H1 (cell line): ENCODE results near the gene CTDP1. TPM values are rescaled to one million over a fixed set of nuclear protein-coding genes. Genes with fewer than 3 reads are reported as not detected.

Source experiments
- CTCF ChIA-PET: fragments of 300-600 bp; sonication (Branson Sonifier 250); formaldehyde crosslinking; loops from one replicate; lab custom pipeline; 2021; ENCODE audit not compliant: partially characterized antibody; lab: Charles Lee
- POLR2A ChIA-PET: fragments of 300-600 bp; sonication (Branson Sonifier 250); formaldehyde crosslinking; loops from one replicate; lab custom pipeline; 2021; ENCODE audit warnings: inconsistent platforms; ENCODE audit not compliant: partially characterized antibody; lab: Charles Lee
- DNase-seq, 2 experiments: peaks; one replicate each; pipeline versions ENCODE4 v3.0.0 to v3.0.0-alpha.2; 2010 to 2022; ENCODE audit warnings: low spot score in 2 of 2, low read depth in 1 of 2, mixed read lengths in 1 of 2
- FAIRE-seq: peaks from 2 replicates; lab custom pipeline; 2011; peaks lifted over from hg19 to GRCh38; lab: Jason Lieb, UNC
- H2AFZ ChIP-seq: 2 replicates; pipeline ENCODE4 v1.8.1; 2012; ENCODE audit warnings: low read length, inconsistent platforms
- H2AK5ac ChIP-seq: 2 replicates; pipeline ENCODE4 v1.6.1; 2013; ENCODE audit warnings: low read depth, low read length
- H2BK120ac ChIP-seq: replicated peaks from 2 replicates; pipeline ENCODE3; 2013; ENCODE audit warnings: low read depth, low read length, inconsistent platforms
- H2BK12ac ChIP-seq: 2 replicates; pipeline ENCODE4 v1.6.1; 2013; ENCODE audit warnings: low read depth, low read length
- H2BK15ac ChIP-seq: 2 replicates; pipeline ENCODE4 v1.6.1; 2013; ENCODE audit warnings: low read length
- H2BK20ac ChIP-seq: 2 replicates; pipeline ENCODE4 v1.6.1; 2013; ENCODE audit warnings: low read length
- H2BK5ac ChIP-seq: 2 replicates; pipeline ENCODE4 v1.6.1; 2013; ENCODE audit warnings: low read depth, low read length
- H3K14ac ChIP-seq: 2 replicates; pipeline ENCODE4 v1.6.1; 2013; ENCODE audit warnings: inconsistent platforms; ENCODE audit not compliant: insufficient read length
- H3K18ac ChIP-seq: 2 replicates; pipeline ENCODE4 v1.6.1; 2013; ENCODE audit warnings: low read length; ENCODE audit errors: extremely low read depth
- H3K23ac ChIP-seq: 2 replicates; pipeline ENCODE4 v1.6.1; 2013; ENCODE audit warnings: inconsistent platforms; ENCODE audit not compliant: insufficient read length
- H3K23me2 ChIP-seq: 2 replicates; pipeline ENCODE4 v1.6.1; 2013; ENCODE audit warnings: low read depth, low read length
- H3K27ac ChIP-seq: 2 replicates; pipeline ENCODE4 v1.6.1; 2011; ENCODE audit warnings: low read depth, low read length, inconsistent platforms
- H3K27me3 ChIP-seq, 4 experiments: replicated peaks in 1 of 4; 1 replicate in 1 of 4; 2 replicates in 3 of 4; pipeline versions ENCODE4 v1.6.1 to v1.8.1; 2011 to 2013; ENCODE audit warnings: low read length in 3 of 4, mild to moderate bottlenecking in 3 of 4, inconsistent platforms in 2 of 4, mixed read lengths in 2 of 4, moderate library complexity in 1 of 4; ENCODE audit not compliant: control insufficient read depth in 3 of 4, insufficient read depth in 3 of 4; ENCODE audit errors: extremely low read depth in 1 of 4
- H3K36me3 ChIP-seq, 4 experiments: 2 replicates each; pipeline versions ENCODE4 v1.6.1 to v1.8.1; 2011 to 2013; ENCODE audit warnings: mild to moderate bottlenecking in 4 of 4, low read length in 3 of 4, moderate library complexity in 2 of 4, control low read depth in 1 of 4, inconsistent platforms in 1 of 4; ENCODE audit not compliant: insufficient read depth in 4 of 4, control insufficient read depth in 2 of 4
- H3K4ac ChIP-seq: replicated peaks from 2 replicates; pipeline ENCODE3; 2013; ENCODE audit warnings: low read length, low read depth, mixed read lengths, inconsistent platforms; ENCODE audit not compliant: insufficient read length
- H3K4me1 ChIP-seq, 4 experiments: replicated peaks in 1 of 4; 1 replicate in 1 of 4; 2 replicates in 3 of 4; pipeline versions ENCODE4 v1.6.1 to v1.8.1; 2011 to 2013; ENCODE audit warnings: low read length in 3 of 4, inconsistent platforms in 2 of 4, mixed read lengths in 1 of 4; ENCODE audit not compliant: insufficient read depth in 4 of 4, control insufficient read depth in 3 of 4
- H3K4me2 ChIP-seq, 2 experiments: 2 replicates each; pipeline versions ENCODE4 v1.6.1 to v1.8.1; 2011 to 2013; ENCODE audit warnings: low read depth in 2 of 2, low read length in 2 of 2, control low read depth in 1 of 2, inconsistent platforms in 1 of 2, mild to moderate bottlenecking in 1 of 2; ENCODE audit not compliant: insufficient read depth in 1 of 2
- H3K4me3 ChIP-seq, 4 experiments: fragments of 200-600, 300-600 bp in 1 of 4; sonication (generic), shearing (Covaris generic), sonication (Bioruptor Twin) in 1 of 4; 2 replicates each; pipeline versions ENCODE4 v1.5.1 to v1.8.1; 2011 to 2016; ENCODE audit warnings: low read length in 4 of 4, low read depth in 3 of 4, control low read depth in 2 of 4, inconsistent platforms in 2 of 4, mild to moderate bottlenecking in 2 of 4, mixed read lengths in 1 of 4, moderate library complexity in 1 of 4; ENCODE audit not compliant: insufficient read depth in 2 of 4; ENCODE audit errors: extremely low read depth in 1 of 4
- H3K56ac ChIP-seq: replicated peaks from 2 replicates; pipeline ENCODE3; 2013; ENCODE audit warnings: low read depth, mild to moderate bottlenecking, mixed read lengths, low read length, inconsistent platforms; ENCODE audit not compliant: insufficient read length
- H3K79me1 ChIP-seq: 2 replicates; pipeline ENCODE4 v1.6.1; 2013; ENCODE audit warnings: low read depth, low read length, control low read depth
- H3K79me2 ChIP-seq, 2 experiments: 2 replicates each; pipeline versions ENCODE4 v1.6.1 to v1.8.1; 2012 to 2013; ENCODE audit warnings: low read length in 2 of 2, mild to moderate bottlenecking in 2 of 2, inconsistent platforms in 1 of 2; ENCODE audit not compliant: insufficient read depth in 2 of 2, control insufficient read depth in 1 of 2
- H3K9ac ChIP-seq, 4 experiments: replicated peaks in 1 of 4; 1 replicate in 1 of 4; 2 replicates in 3 of 4; pipeline versions ENCODE4 v1.6.1 to v1.8.1; 2011 to 2013; ENCODE audit warnings: low read depth in 3 of 4, low read length in 3 of 4, control low read depth in 2 of 4, mild to moderate bottlenecking in 2 of 4, moderate library complexity in 2 of 4, inconsistent platforms in 1 of 4; ENCODE audit errors: extremely low read depth in 1 of 4
- H3K9me3 ChIP-seq, 2 experiments: 2 replicates each; pipeline versions ENCODE4 v1.6.1 to v1.8.1; 2012 to 2013; ENCODE audit warnings: mild to moderate bottlenecking in 2 of 2, moderate library complexity in 2 of 2, control low read depth in 1 of 2, inconsistent platforms in 1 of 2, low read depth in 1 of 2, low read length in 1 of 2, mixed read lengths in 1 of 2; ENCODE audit not compliant: insufficient read depth in 2 of 2
- H4K20me1 ChIP-seq, 2 experiments: replicated peaks in 1 of 2; 2 replicates each; pipeline versions ENCODE3 to v1.8.1; 2011 to 2013; ENCODE audit warnings: inconsistent platforms in 2 of 2, low read length in 2 of 2, mild to moderate bottlenecking in 1 of 2; ENCODE audit not compliant: insufficient read depth in 2 of 2, control insufficient read depth in 1 of 2
- H4K5ac ChIP-seq: 2 replicates; pipeline ENCODE4 v1.6.1; 2013; ENCODE audit warnings: low read length, low read depth, mixed read lengths, inconsistent platforms; ENCODE audit not compliant: insufficient read length
- H4K8ac ChIP-seq: 2 replicates; pipeline ENCODE4 v1.8.0; 2013; ENCODE audit warnings: mild to moderate bottlenecking, moderate library complexity, low read length, inconsistent platforms; ENCODE audit not compliant: insufficient read depth; ENCODE audit errors: extremely low read depth
- H4K91ac ChIP-seq: replicated peaks from 2 replicates; pipeline ENCODE3; 2013; ENCODE audit warnings: low read length, mixed read lengths, inconsistent platforms; ENCODE audit not compliant: insufficient read length
- ASH2L ChIP-seq: fragments of 200-600, 300-600 bp; sonication (generic); IDR thresholded peaks from one replicate; pipeline ENCODE4 v1.7.1; 2017; ENCODE audit warnings: low read length
- CTBP2 ChIP-seq: IDR thresholded peaks from 2 replicates; pipeline ENCODE4 v1.7.0; 2011; ENCODE audit warnings: borderline replicate concordance, mild to moderate bottlenecking, moderate library complexity, mixed read lengths, low read length; ENCODE audit not compliant: insufficient read depth, insufficient read length
- EZH2 ChIP-seq: fragments of 200-600 bp; sonication (generic); IDR thresholded peaks from 2 replicates; pipeline ENCODE4 v1.7.1; 2012; ENCODE audit warnings: low read depth, mild to moderate bottlenecking, moderate library complexity, low read length, inconsistent platforms; ENCODE audit not compliant: severe bottlenecking
- FOSL1 ChIP-seq: IDR thresholded peaks from 2 replicates; pipeline ENCODE4 v1.6.1; 2011; ENCODE audit warnings: mild to moderate bottlenecking, low read depth, low read length, moderate library complexity; ENCODE audit not compliant: insufficient read depth
- GTF2F1 ChIP-seq: IDR thresholded peaks from 2 replicates; pipeline ENCODE4 v1.6.1; 2012; ENCODE audit warnings: low read depth, low read length, improper control_type of control experiment, borderline replicate concordance
- KDM1A ChIP-seq: fragments of 200-600, 300-600 bp; sonication (generic); IDR thresholded peaks from 2 replicates; pipeline ENCODE4 v1.7.1; 2016; ENCODE audit warnings: mild to moderate bottlenecking, low read length, borderline replicate concordance
- POLR2AphosphoS5 ChIP-seq: IDR thresholded peaks from 2 replicates; pipeline ENCODE4 v1.6.1; 2011; ENCODE audit warnings: low read depth, low read length
- POU5F1 ChIP-seq: IDR thresholded peaks from 2 replicates; pipeline ENCODE4 v1.6.1; 2011; ENCODE audit warnings: low read depth, mild to moderate bottlenecking, low read length, moderate library complexity
- RBBP5 ChIP-seq: IDR thresholded peaks from 2 replicates; pipeline ENCODE4 v1.7.1; 2012; ENCODE audit warnings: low read depth, mild to moderate bottlenecking, inconsistent platforms, low read length, moderate library complexity, borderline replicate concordance
- SIX5 ChIP-seq: IDR thresholded peaks from 2 replicates; pipeline ENCODE4 v1.6.1; 2011; ENCODE audit warnings: mild to moderate bottlenecking, low read depth, low read length
- TAF7 ChIP-seq: optimal IDR thresholded peaks from 2 replicates; pipeline ENCODE3; 2011; ENCODE audit warnings: low read depth, mild to moderate bottlenecking, inconsistent platforms, low read length, moderate library complexity, borderline replicate concordance
- WGBS, 2 experiments: shearing (Covaris generic) in 1 of 2; methylation state at CpG; one replicate each; pipeline versions ENCODE4 v1.1.6 to v1.1.7; 2013 to 2015; ENCODE audit warnings: low lambda C conversion rate in 2 of 2, mixed read lengths in 2 of 2, inconsistent platforms in 1 of 2, low coverage in 1 of 2, missing lambda C conversion rate in 1 of 2; ENCODE audit not compliant: insufficient replicate concordance in 2 of 2, insufficient coverage in 1 of 2, insufficient read length in 1 of 2; ENCODE audit errors: extremely low coverage in 1 of 2, missing lambda C conversion rate in 1 of 2; 5-methylcytosine and 5-hydroxymethylcytosine counted together
- polyA plus RNA-seq, 7 experiments: library from polyadenylated mRNA; depleted of rRNA in 3 of 7; stranded (reverse) in 5 of 7; unstranded in 2 of 7; fragments of >200 nt in 5 of 7; fragments of 200-250 nt in 2 of 7; gene quantifications; 1 replicate in 5 of 7; 2 replicates in 1 of 7; 4 replicates in 1 of 7; pipeline versions ENCODE4 v1.2.1 to v1.2.3, GENCODE V29; 2011 to 2013; ENCODE audit warnings: missing spikeins in 2 of 7, mixed read lengths in 2 of 7
- total RNA-seq: library from RNA; stranded (reverse); fragmentation: NEBNext Ultra II Directional; extraction: Animal tissue kit (Norgen Biotek cat#: 25700); gene quantifications from 2 replicates; pipeline ENCODE4 v1.2.1, GENCODE V29; 2021

Gene CTDP1
- total and polyA plus RNA-seq, 2 of the 8 experiments (the other 6 are each of a cell fraction or from before 2014, with no cell fraction given): 16.6 to 37.0 TPM

- no peaks in the 10 kb centered on the region for H4K20me1 ChIP-seq
- H2BK20ac ChIP-seq: no peak overlapping the region
- H3K27ac ChIP-seq: no peak overlapping the region
- H3K23ac ChIP-seq: no peak overlapping the region
- no peak overlapping the region for H2AK5ac ChIP-seq
- no peaks in the 10 kb centered on the region; the same call in 1 of the 2 replicates for H3K79me1 ChIP-seq
- no peak for DNase-seq
- H3K56ac ChIP-seq: no peak overlapping the region
- H3K27me3 ChIP-seq: no peaks in the 10 kb centered on the region
- ChIA-PET CTCF (no interaction called here), POLR2A (no interaction called here)
- no peak overlapping the region for H3K9ac ChIP-seq
- no peaks in the 10 kb centered on the region for H3K36me3 ChIP-seq
- H2BK12ac ChIP-seq: no peak overlapping the region
- H3K79me2 ChIP-seq: no peaks in the 10 kb centered on the region
- H3K4ac ChIP-seq: no peak overlapping the region
- H3K18ac ChIP-seq: no peak overlapping the region
- no peak overlapping the region for H3K14ac ChIP-seq
- H4K91ac ChIP-seq: no peak overlapping the region
- H2BK120ac ChIP-seq: no peak overlapping the region
- no peak overlapping the region for H2BK15ac ChIP-seq
- no peak overlapping the region for H3K4me3 ChIP-seq
- H3K23me2 ChIP-seq: no peaks in the 10 kb centered on the region
- FAIRE-seq: no peak
- no peak overlapping the region for H2AFZ ChIP-seq
- H4K8ac ChIP-seq: no peak overlapping the region
- H3K9me3 ChIP-seq: peaks cover 10 to 11% of the 10 kb centered on the region in 2 experiments
- H4K5ac ChIP-seq: no peak overlapping the region
- 85% methylated on average over 15 of the region's 35 CpGs; no CpG with 5 or more reads in 1 of the 2 experiments for WGBS, 2 experiments
- no peak overlapping the region for H3K4me2 ChIP-seq
- H3K4me1 ChIP-seq: no peaks in the 10 kb centered on the region
- H2BK5ac ChIP-seq: no peak overlapping the region
- TF ChIP-seq GTF2F1 (no peak), SIX5 (no peak), EZH2 (no peak), FOSL1 (no peak), KDM1A (no peak), TAF7 (no peak), POLR2AphosphoS5 (no peak), RBBP5 (no peak), CTBP2 (no peak), POU5F1 (no peak), ASH2L (no peak)
Observed at GRCh38 chr18:79771446-79772107, 92.0 kb downstream of the CTDP1 start.
